RWPE1 (cell line): ENCODE measurements around the gene UBE4B.

Experiments
- CTCF ChIA-PET: fragments of 350-600 bp; sonication (Branson Sonifier 250); formaldehyde crosslinking; extraction: SDS; loops from one replicate; lab custom pipeline; 2021; lab: Yijun Ruan, JAX
- POLR2A ChIA-PET: fragments of 400-600 bp; formaldehyde crosslinking; extraction: SDS; loops from one replicate; lab custom pipeline; 2020; ENCODE audit warnings: antibody characterized with exemption; ENCODE audit not compliant: low non-redundant PET; lab: Yijun Ruan, JAX
- DNase-seq: peaks from one replicate; pipeline ENCODE4 v3.0.0; 2012; ENCODE audit warnings: low spot score
- H3K27ac ChIP-seq: fragments of 450-650 bp; 2 replicates; pipeline ENCODE4 v1.5.1; 2017
- CTCF ChIP-seq: fragments of 450-650 bp; conservative IDR thresholded peaks from 2 replicates; pipeline ENCODE4 v1.5.1; 2017; ENCODE audit warnings: low read depth, mild to moderate bottlenecking

UBE4B gene

GRCh38 chr1:10050611-10051010 lies 17.9 kb downstream of the UBE4B start:
- POLR2A ChIA-PET, result no interaction called here
- CTCF ChIA-PET, result interaction anchor here (0.6 kb wide), 1 partner anchor 102 kb away, joined by 7 read pairs; no protein-coding TSS in a partner anchor
- H3K27ac ChIP-seq, result no peak overlapping the region
- no peak for DNase-seq
- no peak for TF ChIP-seq CTCF

GRCh38 chr1:10051656-10052055 lies 18.9 kb downstream of the UBE4B start:
- no peak for TF ChIP-seq CTCF
- ChIA-PET CTCF (interaction anchor here (0.7 kb wide), 1 partner anchor 442 kb away, joined by 6 read pairs; no protein-coding TSS in a partner anchor), POLR2A (no interaction called here)
- DNase-seq, result no peak
- H3K27ac ChIP-seq, result no peak overlapping the region

- H3K27ac ChIP-seq, result no peak overlapping the region
- ChIA-PET POLR2A (no interaction called here), CTCF (interaction anchor here (0.7 kb wide), 1 partner anchor 442 kb away, joined by 6 read pairs; no protein-coding TSS in a partner anchor)
- no peak for TF ChIP-seq CTCF
- DNase-seq, result no peak
These were observed 19.6 kb downstream of the UBE4B start for GRCh38 chr1:10052347-10052746.

GRCh38 chr1:10054465-10054864 lies 21.7 kb downstream of the UBE4B start:
- POLR2A ChIA-PET, result interaction anchor here (0.6 kb wide), 1 partner anchor 19 kb away, joined by 4 read pairs; no protein-coding TSS in a partner anchor
- TF ChIP-seq CTCF, result no peak
- CTCF ChIA-PET, result no interaction called here
- H3K27ac ChIP-seq, result no peak overlapping the region
- DNase-seq, result no peak

- H3K27ac ChIP-seq, result peak overlapping the region; percentile 49; the same call in 1 of the 2 replicates
- DNase-seq, result no peak
- ChIA-PET CTCF (no interaction called here), POLR2A (no interaction called here)
- TF ChIP-seq CTCF, result no peak
These were observed 23.8 kb downstream of the UBE4B start for GRCh38 chr1:10056599-10056987.

- CTCF ChIA-PET, result interaction anchor here (1.2 kb wide), 1 partner anchor 107 kb away, joined by 4 read pairs; no protein-coding TSS in a partner anchor
- DNase-seq, result no peak
- POLR2A ChIA-PET, result no interaction called here
- no peak for TF ChIP-seq CTCF
- H3K27ac ChIP-seq, result no peak overlapping the region; the same call in 1 of the 2 replicates
These were observed 24.6 kb downstream of the UBE4B start for GRCh38 chr1:10057343-10057742.
